DOHH2 (cell line): ENCODE results near the gene HAO2.

Experiments
- EZH2phosphoT487 ChIP-seq: fragments of 200-600 bp; sonication (generic); IDR thresholded peaks from 2 replicates; pipeline ENCODE4 v1.6.1; 2017; ENCODE audit warnings: borderline replicate concordance, mild to moderate bottlenecking, antibody characterized with exemption, low read length, moderate library complexity, mixed read lengths
- TF ChIP-seq, protein P1 (sequence below): fragments of 200-600 bp; sonication (generic); IDR thresholded peaks from one replicate; pipeline ENCODE4 v1.5.1; 2014; ENCODE audit warnings: antibody characterized with exemption, mild to moderate bottlenecking, low read depth, low read length; ENCODE audit not compliant: poor library complexity, severe bottlenecking

DNA sequence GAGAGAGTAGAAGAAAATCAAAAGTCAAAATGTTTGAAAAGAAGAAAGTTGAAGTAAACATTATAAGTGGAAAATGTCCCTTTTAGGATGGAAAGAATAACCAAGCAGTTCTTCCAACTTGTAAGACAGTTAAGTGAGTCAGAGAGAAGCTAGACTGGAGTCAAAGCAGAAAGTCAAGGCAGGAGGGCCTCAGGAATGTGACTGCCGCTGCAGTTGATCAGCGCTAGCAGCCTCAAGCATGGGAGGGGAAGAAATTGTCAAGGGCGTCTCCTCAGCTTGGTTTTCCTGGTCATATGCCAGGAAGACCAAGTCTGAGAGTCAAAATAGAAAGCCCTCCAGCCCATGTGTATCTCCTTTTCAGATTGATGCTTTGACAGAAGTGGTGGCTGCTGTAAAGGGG is 23.2 kb downstream of the HAO2 start:
- TF ChIP-seq EZH2phosphoT487 = no peak
- TF ChIP-seq, protein P1, sequence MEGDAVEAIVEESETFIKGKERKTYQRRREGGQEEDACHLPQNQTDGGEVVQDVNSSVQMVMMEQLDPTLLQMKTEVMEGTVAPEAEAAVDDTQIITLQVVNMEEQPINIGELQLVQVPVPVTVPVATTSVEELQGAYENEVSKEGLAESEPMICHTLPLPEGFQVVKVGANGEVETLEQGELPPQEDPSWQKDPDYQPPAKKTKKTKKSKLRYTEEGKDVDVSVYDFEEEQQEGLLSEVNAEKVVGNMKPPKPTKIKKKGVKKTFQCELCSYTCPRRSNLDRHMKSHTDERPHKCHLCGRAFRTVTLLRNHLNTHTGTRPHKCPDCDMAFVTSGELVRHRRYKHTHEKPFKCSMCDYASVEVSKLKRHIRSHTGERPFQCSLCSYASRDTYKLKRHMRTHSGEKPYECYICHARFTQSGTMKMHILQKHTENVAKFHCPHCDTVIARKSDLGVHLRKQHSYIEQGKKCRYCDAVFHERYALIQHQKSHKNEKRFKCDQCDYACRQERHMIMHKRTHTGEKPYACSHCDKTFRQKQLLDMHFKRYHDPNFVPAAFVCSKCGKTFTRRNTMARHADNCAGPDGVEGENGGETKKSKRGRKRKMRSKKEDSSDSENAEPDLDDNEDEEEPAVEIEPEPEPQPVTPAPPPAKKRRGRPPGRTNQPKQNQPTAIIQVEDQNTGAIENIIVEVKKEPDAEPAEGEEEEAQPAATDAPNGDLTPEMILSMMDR = no peak
